GM12872 (cell line): ENCODE measurements around the gene MYLK4.

Experiments
- CTCF ChIP-seq: IDR thresholded peaks from 3 replicates; pipeline ENCODE4 v1.5.1; 2011; ENCODE audit warnings: low read depth, mild to moderate bottlenecking, low read length, moderate library complexity; ENCODE audit not compliant: insufficient read depth

Gene MYLK4

GRCh38 chr6:2753743-2754142, 3.0 kb upstream of the MYLK4 start:
- no peak for TF ChIP-seq CTCF

- no peak for TF ChIP-seq CTCF
Observed at GRCh38 chr6:2753110-2753489, 2.4 kb upstream of the MYLK4 start.

- TF ChIP-seq CTCF, result no peak
Observed at GRCh38 chr6:2752477-2753109, 1.9 kb upstream of the MYLK4 start.

GRCh38 chr6:2751871-2752270, 1.1 kb upstream of the MYLK4 start:
- TF ChIP-seq CTCF, result no peak

- peak; percentile 83 for TF ChIP-seq CTCF
Observed at GRCh38 chr6:2749969-2750600, 637 bp downstream of the MYLK4 start.

- TF ChIP-seq CTCF, result no peak
Observed at GRCh38 chr6:2748183-2748582, 2.5 kb downstream of the MYLK4 start.

- TF ChIP-seq CTCF, result no peak
Observed at GRCh38 chr6:2746557-2747061, 4.1 kb downstream of the MYLK4 start.
